ENCODE data around the gene NFRKB.
A peak's percentile ranks its signal among the peaks of the same experiment; 100 is the strongest.
"Not testable (repeated sequence)": the region's sequence is repeated elsewhere in the genome, so short reads cannot be mapped to it uniquely, and the experiment has no call there.

NFRKB gene

DNA sequence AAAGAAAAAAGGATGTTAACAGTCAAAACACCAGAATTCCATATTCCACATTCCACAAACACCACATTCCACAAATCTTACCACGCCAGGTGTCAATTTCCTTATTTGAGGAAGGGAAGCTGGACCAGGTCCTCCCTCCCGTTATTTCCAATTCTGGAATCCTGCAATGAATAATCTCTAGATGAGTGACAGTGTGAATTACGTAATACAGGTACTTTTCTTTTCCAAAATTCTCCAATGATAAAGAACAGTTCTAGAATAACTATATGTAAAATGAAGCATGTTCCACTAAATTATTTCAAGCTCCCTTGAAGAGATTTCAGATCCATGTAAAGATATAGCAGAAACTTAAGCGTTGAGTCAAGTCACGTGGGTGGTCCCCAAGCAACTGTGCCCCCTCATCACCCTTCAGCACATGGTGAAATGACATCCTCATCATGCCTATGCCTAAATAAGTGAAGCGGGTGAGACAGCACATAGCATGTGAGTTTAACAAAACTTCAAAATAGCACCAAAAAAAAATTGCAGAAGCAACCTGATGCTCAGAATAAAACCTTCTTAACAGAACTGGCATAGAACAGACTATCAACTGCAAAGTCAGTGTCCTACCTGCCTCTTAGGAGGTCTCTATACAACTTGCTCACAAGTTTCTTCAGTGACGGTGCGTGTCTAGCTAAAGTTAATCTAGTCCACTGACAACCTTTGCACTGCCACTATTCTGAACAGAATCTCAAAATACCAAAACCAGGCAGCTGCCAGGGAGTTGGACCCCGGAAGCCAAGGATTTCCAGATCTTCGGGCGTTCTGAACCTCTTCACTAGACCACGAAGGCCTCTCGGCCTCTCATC, 876 bp downstream of the NFRKB start:
- peak; percentile 24 for DNase-seq (ENCODE audit: low read depth)

DNA sequence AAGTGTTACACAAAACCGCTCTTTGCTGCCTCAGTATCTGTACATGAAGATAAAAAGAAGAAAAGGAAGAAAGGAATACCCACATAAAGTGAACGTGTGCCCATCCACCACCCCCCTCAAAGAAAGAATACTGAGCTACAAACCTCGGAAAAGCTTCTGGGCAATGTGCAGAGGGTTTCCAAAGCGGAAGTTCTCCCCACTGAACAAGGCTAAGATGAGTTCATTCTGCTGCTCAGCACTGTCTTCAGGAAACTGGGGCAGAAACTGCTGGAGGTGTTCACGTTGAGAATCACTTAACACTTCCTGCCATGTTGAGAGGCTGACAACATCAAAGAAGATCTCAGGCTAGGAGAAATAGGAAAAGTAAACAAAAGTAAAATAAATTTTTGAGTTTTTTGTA, 6.9 kb downstream of the NFRKB start:
- no peak for DNase-seq (ENCODE audit: low read depth)

DNA sequence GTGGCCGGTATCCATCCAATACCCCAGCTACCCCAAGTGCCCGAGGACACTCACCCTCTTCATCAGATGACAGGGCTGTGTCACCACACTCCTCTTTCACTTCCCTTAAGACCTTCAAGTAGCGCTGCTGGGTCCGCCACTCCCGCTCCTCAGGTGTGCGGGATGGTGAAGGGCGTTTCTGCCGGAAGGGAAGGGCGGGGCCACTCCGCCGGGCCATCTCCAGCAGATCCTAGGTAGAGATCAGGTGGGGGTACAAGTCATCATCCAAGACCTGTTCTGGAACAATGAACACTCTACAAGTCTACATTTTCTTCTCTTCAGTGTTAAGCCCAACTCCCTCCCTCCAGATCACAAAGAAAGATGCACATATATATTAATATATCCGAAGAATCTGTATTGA, 10.0 kb downstream of the NFRKB start:
- no peak for DNase-seq (ENCODE audit: low read depth)

DNA sequence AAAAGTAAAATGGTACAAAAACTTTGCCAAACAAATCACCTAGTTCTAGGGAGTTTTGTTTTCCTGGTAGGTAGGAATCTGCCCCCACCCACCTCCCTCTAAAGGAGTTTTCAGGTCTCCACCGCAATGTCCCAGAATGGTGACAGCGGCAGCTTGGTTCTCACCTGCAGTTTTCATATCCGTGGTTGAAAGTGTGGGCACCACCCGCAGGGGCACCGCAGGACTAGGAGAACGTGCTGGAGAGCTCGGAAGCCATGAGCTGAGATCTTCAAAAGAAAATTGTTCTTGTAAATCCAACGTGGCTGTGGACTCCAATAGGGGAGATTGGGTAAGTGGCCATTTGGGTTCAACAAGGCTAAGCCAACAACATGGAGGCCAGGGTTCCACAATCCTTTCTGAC, 10.8 kb downstream of the NFRKB start:
- DNase-seq (ENCODE audit: low read depth), result no peak

DNA sequence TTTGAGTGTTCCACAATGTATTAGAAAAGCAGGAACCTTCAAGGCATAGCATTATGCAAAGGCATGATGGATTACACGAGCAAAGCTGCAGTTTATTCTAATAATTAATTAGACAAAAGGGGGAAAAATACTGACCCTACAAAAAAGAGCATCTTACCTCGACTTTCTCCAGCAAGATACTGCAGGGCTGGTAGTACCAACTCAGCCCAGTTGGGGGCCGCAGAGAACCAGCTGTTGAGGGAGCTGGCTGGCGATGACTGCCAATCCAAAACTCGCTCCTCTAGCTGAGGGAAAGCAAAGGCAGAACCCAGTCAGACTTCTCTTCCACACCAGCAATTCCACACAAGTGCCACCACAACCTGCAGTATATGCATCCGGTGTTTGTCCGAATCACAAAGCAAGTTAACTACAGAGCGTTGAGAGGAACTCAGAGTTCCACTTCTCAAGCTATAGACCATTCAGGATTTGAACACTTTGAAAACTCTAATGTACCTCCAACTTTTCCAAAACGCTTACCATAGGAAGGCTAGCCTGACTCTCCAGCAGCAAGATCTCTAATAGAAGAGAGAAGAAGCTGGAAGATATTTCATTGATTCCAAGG, 13.7 kb downstream of the NFRKB start:
- peak; percentile 41 for DNase-seq (ENCODE audit: low read depth)

DNA sequence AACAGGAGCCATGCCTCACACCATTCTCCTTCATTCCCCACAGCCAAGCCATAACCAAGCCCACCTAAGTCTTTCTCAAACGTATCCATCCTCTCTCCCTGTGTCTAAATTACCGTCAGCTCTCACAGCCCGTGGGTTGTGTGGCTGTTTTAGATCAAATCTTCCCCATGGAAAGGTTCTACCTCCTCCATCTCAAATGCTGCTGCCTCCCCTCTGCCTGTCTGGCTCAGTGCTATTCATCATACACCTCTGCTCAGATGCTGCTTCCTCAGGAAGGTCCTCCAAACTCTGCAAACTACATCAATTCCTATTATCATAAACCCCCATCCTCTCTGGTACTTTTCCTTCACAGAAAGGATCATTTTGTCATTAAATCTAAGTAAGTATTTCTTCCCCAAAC, 15.1 kb downstream of the NFRKB start:
- DNase-seq (ENCODE audit: low read depth), result no peak

DNA sequence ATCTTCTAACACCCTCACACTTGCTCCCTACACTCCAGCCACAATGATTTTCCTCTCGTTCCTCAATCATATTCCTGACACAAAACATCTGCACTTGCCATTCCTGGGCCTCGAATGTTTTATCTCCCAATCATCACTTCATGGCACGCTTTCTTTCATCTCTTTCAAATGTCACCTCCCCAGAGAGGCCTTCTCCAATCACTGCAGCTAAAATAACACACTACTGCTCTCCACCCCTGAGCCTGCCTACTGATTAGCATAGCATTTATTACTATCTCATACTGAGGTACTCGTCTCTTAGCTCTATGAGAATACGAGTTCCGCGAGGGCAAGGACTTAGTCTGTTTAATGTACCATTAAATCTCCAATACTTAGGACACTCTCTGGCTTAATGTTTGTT, 23.5 kb downstream of the NFRKB start:
- DNase-seq (ENCODE audit: low read depth), result no peak

DNA sequence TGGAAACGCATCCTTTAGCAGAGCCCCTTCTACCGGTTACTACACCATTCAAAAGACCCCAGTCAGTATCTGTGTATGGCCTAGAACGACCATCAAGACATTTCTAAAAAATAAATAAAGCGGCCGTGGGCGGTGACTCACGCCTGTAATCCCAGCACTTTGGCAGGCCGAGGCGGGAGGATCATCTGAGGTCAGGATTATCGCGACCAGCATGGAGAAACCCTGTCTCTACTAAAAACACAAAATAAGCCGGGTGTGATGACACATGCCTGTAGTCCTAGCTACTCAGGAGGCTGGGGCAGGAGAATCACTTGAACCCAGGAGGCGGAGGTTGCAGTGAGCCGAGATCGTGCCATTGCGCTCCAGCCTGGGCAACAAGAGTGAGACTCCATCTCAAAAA, 26.8 kb downstream of the NFRKB start:
- peak; percentile 3 for DNase-seq (ENCODE audit: low read depth)

DNA sequence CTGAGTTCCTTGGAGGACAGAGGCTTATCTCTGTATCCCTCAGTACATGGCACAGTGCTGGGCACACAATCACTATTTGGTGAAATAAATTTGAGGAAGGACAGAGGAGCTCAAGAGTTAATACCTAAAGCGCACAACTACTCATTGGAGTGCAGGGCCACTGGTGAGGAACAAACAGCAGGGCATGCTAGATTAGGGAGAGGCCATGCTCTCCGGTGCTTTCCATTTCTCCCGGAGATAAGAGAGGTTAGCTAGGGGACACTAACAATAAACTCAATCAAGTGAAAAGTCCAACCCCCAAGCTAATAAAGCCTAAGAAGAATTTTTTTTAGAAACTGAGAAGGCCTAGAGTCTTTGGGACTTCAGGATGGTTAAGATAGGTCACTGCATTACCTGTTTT, 29.1 kb downstream of the NFRKB start:
- no peak for DNase-seq (ENCODE audit: low read depth)

DNA sequence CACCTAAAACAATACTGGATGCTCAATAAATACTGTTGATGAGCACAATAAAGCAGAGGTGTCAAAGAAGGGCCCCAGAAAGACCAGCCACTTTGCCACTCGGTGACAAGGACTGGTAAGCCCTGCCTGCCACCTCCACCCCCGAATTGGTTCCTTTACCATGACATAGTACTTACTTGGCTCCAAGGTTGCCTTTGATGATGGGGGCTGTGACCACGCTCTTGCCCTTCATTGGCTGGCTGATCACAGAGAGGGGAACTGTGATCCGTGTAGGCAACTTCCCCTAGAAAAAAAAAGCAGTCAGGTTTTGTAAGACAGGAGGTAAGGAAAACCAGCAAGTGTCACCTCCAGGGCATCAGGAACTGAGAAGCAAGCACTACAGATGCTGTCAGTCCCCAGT, 29.7 kb downstream of the NFRKB start:
- DNase-seq (ENCODE audit: low read depth), result no peak

DNA sequence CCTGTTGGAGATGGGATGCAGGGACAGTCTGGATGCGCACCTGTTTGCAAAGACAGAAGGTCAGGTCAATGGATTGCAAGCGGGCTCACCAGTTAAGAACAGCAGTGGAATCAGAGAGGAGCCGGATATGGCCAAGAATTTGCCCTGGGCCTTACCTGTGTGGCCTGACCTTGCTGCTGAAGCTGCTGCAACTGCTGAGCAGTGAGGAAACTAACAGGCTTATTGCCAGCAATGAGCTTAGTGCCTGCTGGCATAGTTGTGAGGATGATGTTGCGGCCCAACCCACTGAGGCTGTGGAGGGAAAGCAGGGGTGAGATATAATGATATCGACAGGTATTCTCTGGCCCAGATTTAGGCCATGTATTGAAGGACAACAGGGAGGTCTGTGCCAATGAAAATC, 30.6 kb downstream of the NFRKB start:
- no peak for DNase-seq (ENCODE audit: low read depth)

DNA sequence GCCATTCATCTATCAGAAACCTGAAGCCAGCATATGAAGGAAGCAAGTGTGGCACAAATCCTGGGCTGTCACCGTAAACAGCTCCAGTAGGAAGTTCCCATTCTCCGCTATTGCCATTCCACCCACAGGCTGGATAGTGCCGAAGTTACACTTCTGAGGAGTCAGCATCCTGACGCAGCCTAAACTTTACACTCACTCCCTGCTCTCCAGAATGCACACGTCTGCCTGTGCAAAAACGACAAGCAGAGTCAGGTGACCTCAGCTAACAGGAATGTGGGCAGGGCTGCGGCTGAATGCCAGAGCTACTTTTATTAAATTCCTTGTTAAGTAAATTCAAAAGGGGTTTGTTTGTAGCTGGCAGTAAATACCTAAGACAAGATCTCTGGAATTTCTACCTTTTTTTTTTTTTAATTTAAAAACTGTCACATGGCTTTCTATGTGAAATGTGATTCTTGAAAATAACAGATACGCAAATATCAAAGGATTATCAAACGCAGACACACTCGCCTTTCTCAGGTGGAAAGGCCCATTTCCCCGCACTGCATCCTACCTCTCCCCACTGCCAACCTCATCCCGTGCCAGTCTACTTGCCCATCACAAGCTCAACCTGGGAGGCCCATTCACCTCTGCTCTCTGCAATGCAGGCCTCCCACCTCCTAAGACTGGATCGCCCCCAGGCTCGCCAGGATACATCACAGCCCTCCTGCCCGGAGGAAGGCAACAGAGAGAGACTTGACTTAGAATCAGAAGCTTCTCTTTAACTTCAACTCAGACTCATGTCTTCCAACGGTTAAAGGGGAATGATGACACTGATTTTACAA, 33.5 kb downstream of the NFRKB start:
- peak; percentile 96 for DNase-seq (ENCODE audit: low read depth)

DNA sequence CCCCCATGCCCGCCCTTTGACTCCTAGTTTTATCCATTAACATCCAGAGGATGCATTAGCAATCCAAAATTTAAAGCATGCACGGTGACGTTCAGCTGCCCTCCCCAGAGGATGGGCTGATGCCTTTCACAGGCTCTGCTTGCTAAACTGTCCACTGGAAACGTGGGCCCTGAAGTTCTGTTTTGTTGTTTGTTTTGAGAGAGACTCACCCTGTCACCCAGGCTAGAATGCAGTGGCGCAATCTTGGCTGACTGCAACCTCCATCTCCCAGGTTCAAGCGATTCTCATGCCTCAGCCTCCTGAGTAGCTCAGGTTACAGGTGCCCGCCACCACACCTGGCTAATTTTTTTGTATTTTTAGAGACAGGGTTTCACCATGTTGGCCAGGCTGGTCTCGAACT, 39.3 kb downstream of the NFRKB start:
- no peak for DNase-seq (ENCODE audit: low read depth)

DNA sequence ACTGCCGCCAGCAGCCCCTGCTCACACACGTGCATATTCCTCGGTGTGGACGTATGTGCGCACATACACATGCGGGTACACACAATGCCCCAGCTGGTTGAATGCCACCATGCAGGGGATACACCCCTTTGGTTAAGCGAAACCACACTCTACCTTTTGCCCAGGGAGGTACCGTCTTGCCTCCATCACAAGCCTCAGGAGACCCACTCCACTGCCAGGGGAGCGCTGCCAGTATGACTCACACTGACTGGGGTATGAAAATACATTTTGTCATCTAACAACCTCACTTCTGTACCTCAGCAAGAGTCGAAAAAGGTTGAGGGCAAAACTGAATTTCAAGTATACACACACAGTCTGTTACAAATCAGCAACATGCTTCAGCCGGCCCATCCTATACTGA, 40.3 kb downstream of the NFRKB start:
- DNase-seq (ENCODE audit: low read depth), result no peak

DNA sequence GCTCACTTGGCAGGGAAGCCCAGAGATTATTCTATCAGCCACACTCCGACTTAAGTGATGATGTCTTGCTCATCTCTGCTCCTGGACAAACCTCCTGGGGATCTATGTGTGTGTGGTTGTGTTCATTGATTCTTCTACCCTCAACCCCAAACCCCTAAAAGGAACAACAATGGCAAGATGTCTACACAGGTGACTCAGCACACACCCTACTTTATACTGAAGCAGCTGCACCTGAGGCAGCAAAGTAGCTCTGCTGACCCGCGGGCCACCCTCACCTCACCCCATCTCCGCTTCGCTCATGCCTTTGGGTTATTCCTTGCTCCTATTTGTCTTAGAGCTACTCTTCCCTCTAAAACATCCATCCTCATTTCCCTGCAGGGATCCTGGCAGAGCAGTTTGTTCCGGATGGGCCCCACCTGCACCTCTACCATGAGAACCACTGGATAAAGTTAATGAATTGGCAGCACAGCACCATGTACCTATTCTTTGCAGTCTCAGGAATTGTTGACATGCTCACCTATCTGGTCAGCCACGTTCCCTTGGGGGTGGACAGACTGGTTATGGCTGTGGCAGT, 41.1 kb downstream of the NFRKB start:
- DNase-seq (ENCODE audit: low read depth), result no peak

DNA sequence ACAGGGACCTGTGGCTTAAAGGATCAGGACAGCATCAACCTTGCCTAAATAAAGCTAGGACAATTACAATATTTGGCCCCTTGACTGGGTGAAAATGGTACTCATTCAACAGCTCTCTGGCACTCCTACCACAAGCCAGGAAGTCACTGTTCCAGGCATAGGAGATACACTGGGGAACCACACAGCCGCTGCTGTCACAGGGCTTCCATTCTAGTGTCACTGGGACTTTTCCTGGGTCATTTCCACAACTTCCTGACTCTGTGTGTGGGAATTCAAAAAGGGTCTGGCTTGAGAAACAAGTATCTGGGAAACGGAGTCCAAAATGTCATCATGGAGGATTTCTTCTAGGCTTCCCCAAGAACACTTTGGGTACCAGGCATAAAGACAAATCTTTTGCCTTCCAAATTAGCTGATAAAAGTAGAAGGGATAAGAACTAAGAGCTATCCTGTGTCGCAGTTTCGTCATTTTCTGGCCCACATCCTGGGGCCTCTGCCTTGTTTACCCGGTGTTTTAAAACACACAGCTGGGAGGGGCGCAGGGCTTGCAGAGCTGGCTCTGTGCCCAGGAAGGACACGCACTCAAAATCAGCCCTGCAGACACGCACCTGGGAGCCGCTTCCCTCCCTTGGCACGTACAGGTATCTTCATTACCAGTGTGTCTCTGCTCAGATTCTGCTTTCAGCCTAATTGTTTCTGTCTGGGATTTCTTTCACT, 41.7 kb downstream of the NFRKB start:
- DNase-seq (ENCODE audit: low read depth), result no peak

DNA sequence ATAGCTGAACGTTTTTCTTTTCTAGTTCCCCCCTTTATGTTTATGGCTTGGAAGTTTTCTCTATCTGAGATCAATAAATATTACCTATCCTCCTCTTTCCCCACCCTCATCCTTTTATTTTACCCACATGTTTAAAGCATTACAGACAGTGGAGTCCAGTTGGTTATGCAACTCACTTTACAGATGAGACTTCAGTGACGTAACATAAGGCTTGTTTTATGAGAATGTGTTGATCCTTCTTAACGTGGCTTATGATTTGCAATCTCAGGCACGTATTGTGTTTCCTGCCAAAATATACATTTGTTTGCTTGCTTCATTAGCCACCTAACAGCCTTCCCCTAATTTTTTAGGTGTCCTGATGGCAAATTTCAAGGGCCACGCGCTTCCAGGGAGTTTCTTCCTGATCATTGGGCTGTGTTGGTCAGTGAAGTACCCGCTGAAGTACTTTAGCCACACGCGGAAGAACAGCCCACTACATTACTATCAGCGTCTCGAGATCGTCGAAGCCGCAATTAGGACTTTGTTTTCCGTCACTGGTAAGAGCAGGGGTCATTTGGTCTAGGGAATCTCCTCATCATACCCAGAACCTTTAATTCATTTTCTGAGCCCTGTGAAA, 43.1 kb downstream of the NFRKB start:
- peak; percentile 19 for DNase-seq (ENCODE audit: low read depth)

DNA sequence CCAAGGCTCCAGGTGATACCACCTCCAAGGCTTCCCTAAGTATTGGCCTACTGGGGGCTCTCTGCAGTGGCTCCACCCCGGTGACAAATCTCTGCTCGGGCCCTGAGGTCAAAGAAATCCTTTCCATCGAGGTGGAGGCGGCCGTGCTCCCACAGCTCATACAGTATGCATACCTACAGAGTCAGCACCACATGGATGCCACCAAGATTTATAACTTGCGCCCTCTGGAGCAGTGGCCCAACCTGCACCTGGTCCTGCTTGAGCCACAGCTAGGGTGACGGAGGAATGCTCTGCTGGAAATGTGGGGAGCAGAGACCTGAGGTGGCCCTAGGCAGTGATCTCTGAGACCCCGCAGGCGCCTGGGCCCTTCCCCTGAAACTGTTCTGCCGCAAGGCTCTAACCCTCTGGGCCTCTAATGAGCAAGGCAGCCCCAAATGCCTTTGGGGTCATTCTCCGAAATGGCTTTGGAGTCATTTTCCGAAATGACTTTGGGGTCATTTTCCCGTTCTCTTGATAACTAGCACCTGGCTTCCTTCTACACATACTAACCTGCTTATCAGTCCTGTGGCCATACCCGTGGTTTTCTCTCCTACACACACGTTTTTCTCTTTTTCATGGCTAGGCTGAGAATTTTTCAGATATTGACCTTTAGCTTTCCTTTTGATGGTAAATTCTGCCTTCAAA, 45.8 kb downstream of the NFRKB start:
- no peak for DNase-seq (ENCODE audit: low read depth)

DNA sequence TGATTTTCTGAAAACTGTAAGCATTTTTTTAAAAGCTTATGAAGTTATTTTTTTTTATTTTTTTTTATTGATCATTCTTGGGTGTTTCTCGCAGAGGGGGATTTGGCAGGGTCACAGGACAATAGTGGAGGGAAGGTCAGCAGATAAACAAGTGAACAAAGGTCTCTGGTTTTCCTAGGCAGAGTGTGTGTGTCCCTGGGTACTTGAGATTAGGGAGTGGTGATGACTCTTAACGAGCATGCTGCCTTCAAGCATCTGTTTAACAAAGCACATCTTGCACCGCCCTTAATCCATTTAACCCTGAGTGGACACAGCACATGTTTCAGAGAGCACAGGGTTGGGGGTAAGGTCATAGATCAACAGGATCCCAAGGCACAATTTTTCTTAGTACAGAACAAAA, 48.0 kb downstream of the NFRKB start:
- not testable (repeated sequence) for DNase-seq (ENCODE audit: low read depth)

DNA sequence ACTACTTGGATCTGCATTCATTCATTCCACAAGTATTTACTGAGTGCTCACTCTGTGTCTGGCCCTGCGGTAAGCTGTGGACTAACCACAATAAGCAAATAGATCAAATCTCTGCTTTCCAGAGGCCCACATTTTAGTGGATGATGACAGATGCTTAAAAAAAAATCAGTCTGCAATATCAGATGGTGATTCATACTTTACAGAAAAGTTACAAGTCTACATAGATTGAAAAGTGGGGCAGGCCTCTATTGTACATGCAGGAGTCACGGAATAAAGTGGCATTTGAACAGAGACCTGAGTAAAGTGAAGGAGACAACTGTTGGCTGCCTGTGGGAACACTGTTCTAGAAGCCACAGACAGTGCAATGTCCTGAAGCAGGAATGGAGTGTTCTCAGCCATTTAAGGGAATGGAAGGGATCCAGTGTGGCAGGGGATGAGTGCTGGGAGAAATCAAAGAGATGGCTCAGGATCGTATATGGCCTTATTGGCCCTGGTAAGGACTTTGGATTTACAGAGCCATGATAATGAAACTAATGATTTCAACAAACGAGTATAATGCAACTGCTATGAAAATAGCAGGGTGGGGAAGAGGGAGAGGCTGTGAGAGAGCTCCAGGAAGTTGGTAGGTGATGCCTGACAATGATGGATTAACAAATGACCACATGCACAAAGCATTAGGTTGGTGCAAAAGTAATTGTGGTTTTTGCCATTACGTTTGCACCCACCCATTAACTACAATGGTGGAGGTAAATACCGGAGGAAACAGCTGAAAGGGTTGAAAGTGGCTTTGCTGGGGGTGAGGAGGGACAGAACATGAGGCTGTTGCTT, 48.7 kb downstream of the NFRKB start:
- DNase-seq (ENCODE audit: low read depth), result peak; percentile 97

Data from EH (cell line).